GM12873 (cell line): ENCODE results near the gene MARF1.

Experiments
- CTCF ChIP-seq: IDR thresholded peaks from 2 replicates; pipeline ENCODE4 v1.5.1; 2012; ENCODE audit warnings: low read depth, mild to moderate bottlenecking, moderate library complexity, low read length, control low read depth; ENCODE audit not compliant: insufficient read depth; ENCODE audit errors: missing control alignments

The MARF1 gene, protein sequence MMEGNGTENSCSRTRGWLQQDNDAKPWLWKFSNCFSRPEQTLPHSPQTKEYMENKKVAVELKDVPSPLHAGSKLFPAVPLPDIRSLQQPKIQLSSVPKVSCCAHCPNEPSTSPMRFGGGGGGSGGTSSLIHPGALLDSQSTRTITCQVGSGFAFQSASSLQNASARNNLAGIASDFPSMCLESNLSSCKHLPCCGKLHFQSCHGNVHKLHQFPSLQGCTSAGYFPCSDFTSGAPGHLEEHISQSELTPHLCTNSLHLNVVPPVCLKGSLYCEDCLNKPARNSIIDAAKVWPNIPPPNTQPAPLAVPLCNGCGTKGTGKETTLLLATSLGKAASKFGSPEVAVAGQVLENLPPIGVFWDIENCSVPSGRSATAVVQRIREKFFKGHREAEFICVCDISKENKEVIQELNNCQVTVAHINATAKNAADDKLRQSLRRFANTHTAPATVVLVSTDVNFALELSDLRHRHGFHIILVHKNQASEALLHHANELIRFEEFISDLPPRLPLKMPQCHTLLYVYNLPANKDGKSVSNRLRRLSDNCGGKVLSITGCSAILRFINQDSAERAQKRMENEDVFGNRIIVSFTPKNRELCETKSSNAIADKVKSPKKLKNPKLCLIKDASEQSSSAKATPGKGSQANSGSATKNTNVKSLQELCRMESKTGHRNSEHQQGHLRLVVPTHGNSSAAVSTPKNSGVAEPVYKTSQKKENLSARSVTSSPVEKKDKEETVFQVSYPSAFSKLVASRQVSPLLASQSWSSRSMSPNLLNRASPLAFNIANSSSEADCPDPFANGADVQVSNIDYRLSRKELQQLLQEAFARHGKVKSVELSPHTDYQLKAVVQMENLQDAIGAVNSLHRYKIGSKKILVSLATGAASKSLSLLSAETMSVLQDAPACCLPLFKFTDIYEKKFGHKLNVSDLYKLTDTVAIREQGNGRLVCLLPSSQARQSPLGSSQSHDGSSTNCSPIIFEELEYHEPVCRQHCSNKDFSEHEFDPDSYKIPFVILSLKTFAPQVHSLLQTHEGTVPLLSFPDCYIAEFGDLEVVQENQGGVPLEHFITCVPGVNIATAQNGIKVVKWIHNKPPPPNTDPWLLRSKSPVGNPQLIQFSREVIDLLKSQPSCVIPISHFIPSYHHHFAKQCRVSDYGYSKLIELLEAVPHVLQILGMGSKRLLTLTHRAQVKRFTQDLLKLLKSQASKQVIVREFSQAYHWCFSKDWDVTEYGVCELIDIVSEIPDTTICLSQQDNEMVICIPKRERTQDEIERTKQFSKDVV (N-terminal part only)

DNA sequence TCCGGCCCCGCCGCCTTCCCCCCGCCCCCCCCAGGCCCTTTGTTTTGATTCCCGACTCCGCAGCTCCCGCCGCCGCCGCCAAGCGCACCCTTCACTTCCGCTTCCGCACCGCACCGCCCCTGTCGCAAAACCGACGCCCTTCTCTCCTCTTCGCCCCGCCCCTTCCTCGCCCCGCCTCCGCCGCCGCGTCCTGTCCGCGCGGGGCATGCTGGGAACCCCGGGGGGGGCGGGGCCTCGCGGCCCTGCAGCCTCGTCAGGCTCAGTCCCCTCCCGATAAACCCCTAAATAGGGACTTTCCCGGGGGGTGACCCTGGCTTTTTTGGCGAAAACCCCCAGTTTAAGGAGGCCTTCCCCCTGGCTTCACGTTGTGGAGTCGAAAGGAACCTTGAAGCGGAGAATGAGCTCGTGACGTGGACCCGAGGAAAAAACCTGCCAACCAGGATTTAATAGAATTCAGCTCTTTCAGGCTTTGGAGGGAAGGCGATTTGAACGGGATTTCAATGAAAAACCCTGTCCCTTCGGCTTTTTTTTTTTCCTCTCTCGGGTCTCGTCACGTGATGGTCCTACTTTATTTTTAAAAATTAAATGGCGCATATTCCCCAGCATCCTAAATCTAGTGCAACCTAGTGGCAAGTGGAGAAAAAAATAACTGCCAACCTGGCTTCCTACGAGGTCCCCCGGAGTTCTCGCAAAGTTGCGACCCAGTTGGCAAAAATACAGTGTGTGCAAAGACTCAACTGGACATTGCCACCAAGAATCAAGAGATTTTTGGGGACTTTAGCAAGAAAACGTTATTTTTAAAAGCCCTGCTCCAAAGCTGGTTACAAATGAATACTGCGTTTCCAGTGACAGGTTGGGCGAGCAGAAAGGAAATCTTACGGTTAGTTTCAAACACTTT is at the start of gene MARF1:
Gene MARF1 (minus strand): TSS at position 107 of the 898 bp plus-strand sequence. CDS start 3,921 bp downstream, outside the sequence.
- TF ChIP-seq CTCF, result peak; percentile 48

DNA sequence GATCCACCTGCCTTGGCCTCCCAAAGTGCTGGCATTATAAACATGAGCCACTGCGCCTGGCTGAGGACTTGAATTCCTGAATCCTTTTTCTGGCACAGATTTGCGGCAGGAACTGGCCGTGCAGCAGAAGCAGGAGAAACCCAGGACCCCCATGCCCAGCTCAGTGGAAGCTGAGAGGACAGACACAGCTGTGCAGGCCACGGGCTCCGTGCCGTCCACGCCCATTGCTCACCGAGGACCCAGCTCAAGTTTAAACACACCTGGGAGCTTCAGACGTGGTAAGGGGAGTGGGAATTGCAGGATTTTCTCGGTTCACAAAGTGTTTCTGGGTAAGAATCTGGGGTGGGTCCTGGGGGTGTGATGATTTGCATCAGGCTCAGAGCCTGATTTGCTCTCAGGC is 48.1 kb upstream of the MARF1 start:
- TF ChIP-seq CTCF, result no peak

DNA sequence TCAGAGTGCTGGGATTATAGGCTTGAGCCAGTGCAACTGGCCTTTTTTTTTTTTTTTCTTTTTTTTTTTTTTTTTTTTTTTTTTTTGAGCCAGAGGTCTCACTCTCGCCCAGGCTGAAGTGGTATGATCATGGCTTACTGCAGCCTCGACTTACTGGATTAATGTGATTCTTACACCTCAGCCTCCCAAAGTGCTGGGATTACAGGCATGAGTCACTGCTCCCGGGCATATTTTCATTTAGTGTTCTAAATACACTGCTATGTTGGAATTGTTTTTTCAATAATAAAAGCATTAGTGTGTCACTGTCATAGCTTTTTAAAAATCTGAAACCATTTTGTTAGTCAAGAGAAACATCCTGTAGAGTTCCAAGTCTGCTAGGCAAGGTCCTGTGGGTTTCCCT is 47.3 kb upstream of the MARF1 start:
- TF ChIP-seq CTCF, result no peak

- no peak for TF ChIP-seq CTCF
Observed at GRCh38 chr16:15689290-15689689, 46.3 kb upstream of the MARF1 start.

DNA sequence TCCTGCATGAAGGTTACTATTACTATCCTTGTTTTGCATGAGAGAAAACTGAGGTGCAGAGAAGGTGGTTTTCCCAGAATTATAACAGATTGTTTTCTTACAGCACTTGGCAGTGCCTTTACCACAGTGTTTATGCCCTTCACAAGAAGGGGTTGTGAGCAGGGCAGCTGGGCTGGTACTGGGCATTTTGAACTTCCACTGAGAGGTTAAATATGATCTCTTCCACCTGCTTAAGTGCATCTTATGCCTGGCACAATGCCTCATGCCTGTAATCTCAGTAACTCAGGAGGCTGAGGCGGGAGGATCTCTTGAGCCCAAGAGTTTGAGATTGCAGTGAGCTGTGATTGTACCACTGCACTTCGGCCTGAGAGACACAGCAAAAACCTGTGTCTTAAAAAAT is 43.3 kb upstream of the MARF1 start:
- no peak for TF ChIP-seq CTCF

GRCh38 chr16:15682105-15682570 is 39.2 kb upstream of the MARF1 start:
- TF ChIP-seq CTCF, result peak; percentile 62
